HG02943 (cell line): ENCODE measurements around the gene BICDL2.

ENCODE experiments used
- ATAC-seq: cut with Tn5 transposase; IDR thresholded peaks from one replicate; pipeline ENCODE4 v1.9.1; 2021; ENCODE audit warnings: mild to moderate bottlenecking, low read depth, moderate library complexity; ENCODE audit not compliant: unreplicated experiment

Gene BICDL2

GRCh38 chr16:2988590-2989099 lies 48.1 kb downstream of the BICDL2 start:
- no peak for ATAC-seq

GRCh38 chr16:2987833-2988232 lies 48.9 kb downstream of the BICDL2 start:
- no peak for ATAC-seq

DNA sequence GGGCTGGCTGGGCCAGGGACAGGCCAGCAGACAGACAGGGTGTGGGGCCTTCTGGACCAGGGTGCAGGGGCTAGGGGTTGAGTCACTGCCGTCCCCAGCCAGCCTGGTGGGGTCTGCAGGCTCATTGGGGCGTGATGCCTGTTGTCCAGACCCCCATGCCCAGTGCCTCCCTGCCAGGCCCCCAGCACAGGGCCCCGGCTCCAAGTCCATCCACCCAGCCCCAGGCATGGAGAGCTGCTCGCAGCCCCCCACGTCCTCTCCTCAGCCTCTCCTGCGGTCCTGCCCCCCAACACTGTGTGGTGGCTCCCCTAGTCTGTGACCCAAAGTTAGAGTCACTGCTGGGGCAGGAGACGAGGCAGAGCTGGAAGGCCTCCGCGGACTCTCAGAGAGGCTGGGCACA lies 49.5 kb downstream of the BICDL2 start:
- ATAC-seq, result no peak

- ATAC-seq, result no peak
Observed at GRCh38 chr16:2986623-2987188, 50.0 kb downstream of the BICDL2 start.

DNA sequence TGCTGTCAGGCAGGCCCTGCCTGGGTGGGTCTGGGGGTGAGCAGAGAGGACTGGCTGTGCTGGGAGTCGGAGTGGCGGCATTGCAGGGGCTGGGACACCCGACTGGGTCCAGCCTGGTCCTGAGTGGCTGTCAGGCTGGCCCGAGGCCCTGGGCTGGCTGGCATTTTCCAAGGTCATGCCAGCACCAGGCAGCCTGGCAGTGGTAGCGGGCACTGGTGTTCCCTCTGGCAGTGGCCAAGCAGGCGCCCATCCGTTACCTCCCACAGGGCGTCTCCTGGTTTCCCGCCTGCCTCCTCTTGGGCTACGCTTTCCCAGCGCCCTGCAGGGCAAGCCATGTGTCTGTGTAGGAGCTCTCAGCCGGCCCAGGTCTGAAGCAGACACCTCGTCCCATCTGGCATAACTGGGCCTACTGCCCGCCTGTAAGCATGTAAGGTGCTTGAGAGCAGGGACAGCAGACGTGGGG lies 50.8 kb downstream of the BICDL2 start:
- no peak for ATAC-seq

GRCh38 chr16:2985462-2985861 lies 51.3 kb downstream of the BICDL2 start:
- no peak for ATAC-seq

- ATAC-seq, result no peak
Observed at GRCh38 chr16:2983706-2984136, 53.0 kb downstream of the BICDL2 start.

DNA sequence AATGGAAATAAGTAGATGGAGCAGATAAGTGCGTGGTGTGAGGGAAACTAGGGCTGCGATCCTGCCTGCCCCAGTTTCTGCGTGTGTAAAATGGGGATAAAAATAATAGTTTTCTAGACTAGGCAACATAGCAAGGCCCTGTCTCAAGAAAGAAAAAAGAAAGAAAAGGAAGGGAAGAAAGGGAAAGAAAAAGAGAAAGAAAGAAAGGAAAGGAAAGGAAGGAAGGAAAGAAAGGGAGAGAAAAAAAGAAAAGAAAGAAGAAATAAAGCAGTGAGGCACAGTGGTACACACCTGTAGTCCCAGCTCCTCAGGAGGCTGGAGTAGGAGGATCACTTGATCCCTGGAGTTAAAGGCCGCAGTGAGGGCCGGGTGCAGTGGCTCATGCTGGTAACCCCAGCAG lies 54.3 kb downstream of the BICDL2 start:
- no peak for ATAC-seq

- no peak for ATAC-seq
Observed at GRCh38 chr16:2981899-2982250, 54.9 kb downstream of the BICDL2 start.

DNA sequence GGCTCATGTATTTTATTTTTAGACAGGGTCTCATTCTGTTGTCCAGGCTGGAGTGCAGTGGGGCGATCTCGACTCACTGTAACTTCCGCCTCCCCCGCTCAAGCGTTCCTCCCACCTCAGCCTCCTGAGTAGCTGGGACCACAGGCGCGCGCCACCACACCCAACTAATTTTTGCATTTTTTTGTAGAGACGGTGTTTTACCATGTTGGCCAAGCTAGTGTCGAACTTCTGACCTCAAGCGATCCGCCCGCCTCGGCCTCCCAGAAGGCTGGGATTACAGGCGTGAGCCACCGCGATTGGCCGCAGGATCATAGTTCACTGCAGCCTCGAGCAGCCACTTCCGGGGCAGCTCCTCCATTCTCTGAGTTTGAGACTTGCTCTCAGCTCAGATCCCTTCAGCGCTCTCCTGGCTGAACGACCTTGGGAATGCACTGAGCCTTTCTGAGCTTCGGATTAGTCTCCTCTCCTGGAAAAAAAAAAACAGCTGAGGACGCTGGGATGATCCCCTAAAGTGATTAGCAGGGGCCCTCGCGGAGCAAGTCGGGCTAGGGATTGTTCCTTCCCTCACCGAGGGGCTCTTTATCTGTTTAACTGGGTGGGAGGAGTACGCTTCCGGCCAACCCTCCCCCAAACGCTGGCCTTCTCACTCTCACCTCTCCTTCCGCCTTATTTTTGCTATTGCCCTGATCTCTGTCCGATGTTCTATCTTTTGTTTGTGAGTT lies 55.4 kb downstream of the BICDL2 start:
- no peak for ATAC-seq

- ATAC-seq, result peak; percentile 76
Observed at GRCh38 chr16:2980227-2981176, 56.2 kb downstream of the BICDL2 start, which contains the start of gene PKMYT1. TSS of gene PKMYT1 (minus strand) at chr16:2980446. CDS start at chr16:2979657, 789 bp downstream.

GRCh38 chr16:2979669-2980226 lies 57.0 kb downstream of the BICDL2 start:
- no peak for ATAC-seq
